H1 (cell line): ENCODE measurements around the gene C1RL. TPM values are rescaled to one million over a fixed set of nuclear protein-coding genes. Genes with fewer than 3 reads are reported as not detected.

Experiments used
- EZH2 ChIP-seq: fragments of 200-600 bp; sonication (generic); IDR thresholded peaks from 2 replicates; pipeline ENCODE4 v1.7.1; 2012; ENCODE audit warnings: low read depth, mild to moderate bottlenecking, moderate library complexity, low read length, inconsistent platforms; ENCODE audit not compliant: severe bottlenecking
- HDAC2 ChIP-seq, 2 experiments: fragments of 300-600 bp in 1 of 2; sonication (generic) in 1 of 2; IDR thresholded peaks; 2 replicates each; pipeline ENCODE4 v1.6.1; 2011 to 2012; ENCODE audit warnings: low read depth in 2 of 2, low read length in 2 of 2, mild to moderate bottlenecking in 2 of 2, moderate library complexity in 2 of 2, borderline replicate concordance in 1 of 2, inconsistent platforms in 1 of 2
- JUND ChIP-seq: IDR thresholded peaks from 2 replicates; pipeline ENCODE4 v1.6.1; 2011; ENCODE audit warnings: mild to moderate bottlenecking, improper control_type of control experiment, low read length
- KDM1A ChIP-seq: fragments of 200-600, 300-600 bp; sonication (generic); IDR thresholded peaks from 2 replicates; pipeline ENCODE4 v1.7.1; 2016; ENCODE audit warnings: mild to moderate bottlenecking, low read length, borderline replicate concordance
- MAFK ChIP-seq: IDR thresholded peaks from 2 replicates; pipeline ENCODE4 v1.6.1; 2012; ENCODE audit warnings: low read depth, mild to moderate bottlenecking, improper control_type of control experiment, low read length
- RXRA ChIP-seq: IDR thresholded peaks from 2 replicates; pipeline ENCODE4 v1.6.1; 2011; ENCODE audit warnings: low read depth, mild to moderate bottlenecking, low read length, moderate library complexity; ENCODE audit not compliant: insufficient read depth
- SRF ChIP-seq: IDR thresholded peaks from 2 replicates; pipeline ENCODE4 v1.6.1; 2011; ENCODE audit warnings: mild to moderate bottlenecking, low read depth, low read length, moderate library complexity
- TAF1 ChIP-seq: IDR thresholded peaks from 2 replicates; pipeline ENCODE4 v1.6.1; 2011; ENCODE audit warnings: mild to moderate bottlenecking, low read depth, low read length
- polyA plus RNA-seq, 7 experiments: library from polyadenylated mRNA; depleted of rRNA in 3 of 7; stranded (reverse) in 5 of 7; unstranded in 2 of 7; fragments of >200 nt in 5 of 7; fragments of 200-250 nt in 2 of 7; gene quantifications; 1 replicate in 5 of 7; 2 replicates in 1 of 7; 4 replicates in 1 of 7; pipeline versions ENCODE4 v1.2.1 to v1.2.3, GENCODE V29; 2011 to 2013; ENCODE audit warnings: missing spikeins in 2 of 7, mixed read lengths in 2 of 7
- total RNA-seq: library from RNA; stranded (reverse); fragmentation: NEBNext Ultra II Directional; extraction: Animal tissue kit (Norgen Biotek cat#: 25700); gene quantifications from 2 replicates; pipeline ENCODE4 v1.2.1, GENCODE V29; 2021
- TF ChIP-seq, protein P1 (sequence below): fragments of 300-600 bp; sonication (generic); IDR thresholded peaks from 2 replicates; pipeline ENCODE4 v1.7.1; 2012; ENCODE audit warnings: low read length, moderate library complexity, mild to moderate bottlenecking, inconsistent platforms; ENCODE audit not compliant: insufficient replicate concordance
- TF ChIP-seq, protein P2 (sequence below): IDR thresholded peaks from 2 replicates; pipeline ENCODE4 v1.6.1; 2012; ENCODE audit warnings: inconsistent platforms

C1RL gene
- total and polyA plus RNA-seq, 2 of the 8 experiments (the other 6 are each of a cell fraction or from before 2014, with no cell fraction given), result 11.4 to 15.5 TPM

- TF ChIP-seq, protein P1, sequence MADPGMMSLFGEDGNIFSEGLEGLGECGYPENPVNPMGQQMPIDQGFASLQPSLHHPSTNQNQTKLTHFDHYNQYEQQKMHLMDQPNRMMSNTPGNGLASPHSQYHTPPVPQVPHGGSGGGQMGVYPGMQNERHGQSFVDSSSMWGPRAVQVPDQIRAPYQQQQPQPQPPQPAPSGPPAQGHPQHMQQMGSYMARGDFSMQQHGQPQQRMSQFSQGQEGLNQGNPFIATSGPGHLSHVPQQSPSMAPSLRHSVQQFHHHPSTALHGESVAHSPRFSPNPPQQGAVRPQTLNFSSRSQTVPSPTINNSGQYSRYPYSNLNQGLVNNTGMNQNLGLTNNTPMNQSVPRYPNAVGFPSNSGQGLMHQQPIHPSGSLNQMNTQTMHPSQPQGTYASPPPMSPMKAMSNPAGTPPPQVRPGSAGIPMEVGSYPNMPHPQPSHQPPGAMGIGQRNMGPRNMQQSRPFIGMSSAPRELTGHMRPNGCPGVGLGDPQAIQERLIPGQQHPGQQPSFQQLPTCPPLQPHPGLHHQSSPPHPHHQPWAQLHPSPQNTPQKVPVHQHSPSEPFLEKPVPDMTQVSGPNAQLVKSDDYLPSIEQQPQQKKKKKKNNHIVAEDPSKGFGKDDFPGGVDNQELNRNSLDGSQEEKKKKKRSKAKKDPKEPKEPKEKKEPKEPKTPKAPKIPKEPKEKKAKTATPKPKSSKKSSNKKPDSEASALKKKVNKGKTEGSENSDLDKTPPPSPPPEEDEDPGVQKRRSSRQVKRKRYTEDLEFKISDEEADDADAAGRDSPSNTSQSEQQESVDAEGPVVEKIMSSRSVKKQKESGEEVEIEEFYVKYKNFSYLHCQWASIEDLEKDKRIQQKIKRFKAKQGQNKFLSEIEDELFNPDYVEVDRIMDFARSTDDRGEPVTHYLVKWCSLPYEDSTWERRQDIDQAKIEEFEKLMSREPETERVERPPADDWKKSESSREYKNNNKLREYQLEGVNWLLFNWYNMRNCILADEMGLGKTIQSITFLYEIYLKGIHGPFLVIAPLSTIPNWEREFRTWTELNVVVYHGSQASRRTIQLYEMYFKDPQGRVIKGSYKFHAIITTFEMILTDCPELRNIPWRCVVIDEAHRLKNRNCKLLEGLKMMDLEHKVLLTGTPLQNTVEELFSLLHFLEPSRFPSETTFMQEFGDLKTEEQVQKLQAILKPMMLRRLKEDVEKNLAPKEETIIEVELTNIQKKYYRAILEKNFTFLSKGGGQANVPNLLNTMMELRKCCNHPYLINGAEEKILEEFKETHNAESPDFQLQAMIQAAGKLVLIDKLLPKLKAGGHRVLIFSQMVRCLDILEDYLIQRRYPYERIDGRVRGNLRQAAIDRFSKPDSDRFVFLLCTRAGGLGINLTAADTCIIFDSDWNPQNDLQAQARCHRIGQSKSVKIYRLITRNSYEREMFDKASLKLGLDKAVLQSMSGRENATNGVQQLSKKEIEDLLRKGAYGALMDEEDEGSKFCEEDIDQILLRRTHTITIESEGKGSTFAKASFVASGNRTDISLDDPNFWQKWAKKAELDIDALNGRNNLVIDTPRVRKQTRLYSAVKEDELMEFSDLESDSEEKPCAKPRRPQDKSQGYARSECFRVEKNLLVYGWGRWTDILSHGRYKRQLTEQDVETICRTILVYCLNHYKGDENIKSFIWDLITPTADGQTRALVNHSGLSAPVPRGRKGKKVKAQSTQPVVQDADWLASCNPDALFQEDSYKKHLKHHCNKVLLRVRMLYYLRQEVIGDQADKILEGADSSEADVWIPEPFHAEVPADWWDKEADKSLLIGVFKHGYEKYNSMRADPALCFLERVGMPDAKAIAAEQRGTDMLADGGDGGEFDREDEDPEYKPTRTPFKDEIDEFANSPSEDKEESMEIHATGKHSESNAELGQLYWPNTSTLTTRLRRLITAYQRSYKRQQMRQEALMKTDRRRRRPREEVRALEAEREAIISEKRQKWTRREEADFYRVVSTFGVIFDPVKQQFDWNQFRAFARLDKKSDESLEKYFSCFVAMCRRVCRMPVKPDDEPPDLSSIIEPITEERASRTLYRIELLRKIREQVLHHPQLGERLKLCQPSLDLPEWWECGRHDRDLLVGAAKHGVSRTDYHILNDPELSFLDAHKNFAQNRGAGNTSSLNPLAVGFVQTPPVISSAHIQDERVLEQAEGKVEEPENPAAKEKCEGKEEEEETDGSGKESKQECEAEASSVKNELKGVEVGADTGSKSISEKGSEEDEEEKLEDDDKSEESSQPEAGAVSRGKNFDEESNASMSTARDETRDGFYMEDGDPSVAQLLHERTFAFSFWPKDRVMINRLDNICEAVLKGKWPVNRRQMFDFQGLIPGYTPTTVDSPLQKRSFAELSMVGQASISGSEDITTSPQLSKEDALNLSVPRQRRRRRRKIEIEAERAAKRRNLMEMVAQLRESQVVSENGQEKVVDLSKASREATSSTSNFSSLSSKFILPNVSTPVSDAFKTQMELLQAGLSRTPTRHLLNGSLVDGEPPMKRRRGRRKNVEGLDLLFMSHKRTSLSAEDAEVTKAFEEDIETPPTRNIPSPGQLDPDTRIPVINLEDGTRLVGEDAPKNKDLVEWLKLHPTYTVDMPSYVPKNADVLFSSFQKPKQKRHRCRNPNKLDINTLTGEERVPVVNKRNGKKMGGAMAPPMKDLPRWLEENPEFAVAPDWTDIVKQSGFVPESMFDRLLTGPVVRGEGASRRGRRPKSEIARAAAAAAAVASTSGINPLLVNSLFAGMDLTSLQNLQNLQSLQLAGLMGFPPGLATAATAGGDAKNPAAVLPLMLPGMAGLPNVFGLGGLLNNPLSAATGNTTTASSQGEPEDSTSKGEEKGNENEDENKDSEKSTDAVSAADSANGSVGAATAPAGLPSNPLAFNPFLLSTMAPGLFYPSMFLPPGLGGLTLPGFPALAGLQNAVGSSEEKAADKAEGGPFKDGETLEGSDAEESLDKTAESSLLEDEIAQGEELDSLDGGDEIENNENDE, result no peak
- TF ChIP-seq SRF, result no peak
- TF ChIP-seq HDAC2 (IDR thresholded peaks at IDR 0.05; ENCODE audit: borderline replicate concordance in 1 of 2, low read depth in 2 of 2, low read length in 2 of 2), result no peak
- no peak for TF ChIP-seq KDM1A
- TF ChIP-seq, protein P2, sequence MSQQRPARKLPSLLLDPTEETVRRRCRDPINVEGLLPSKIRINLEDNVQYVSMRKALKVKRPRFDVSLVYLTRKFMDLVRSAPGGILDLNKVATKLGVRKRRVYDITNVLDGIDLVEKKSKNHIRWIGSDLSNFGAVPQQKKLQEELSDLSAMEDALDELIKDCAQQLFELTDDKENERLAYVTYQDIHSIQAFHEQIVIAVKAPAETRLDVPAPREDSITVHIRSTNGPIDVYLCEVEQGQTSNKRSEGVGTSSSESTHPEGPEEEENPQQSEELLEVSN, result no peak
- TF ChIP-seq EZH2, result no peak
- no peak for TF ChIP-seq MAFK
- TF ChIP-seq RXRA, result no peak
- no peak for TF ChIP-seq JUND
- no peak for TF ChIP-seq TAF1
Observed at GRCh38 chr12:7154901-7155470, 46.0 kb upstream of the C1RL start (continued).
